Astrocyte of the spinal cord (primary cell): Measurements from ENCODE around the gene HNRNPU.

ENCODE experiments used
- DNase-seq: peaks from one replicate; pipeline ENCODE4 v3.0.0; 2011; ENCODE audit warnings: low read depth, low spot score
- H3K4me3 ChIP-seq: 2 replicates; pipeline ENCODE4 v1.5.1; 2011; ENCODE audit warnings: low read depth, mild to moderate bottlenecking, low read length, moderate library complexity
- in situ Hi-C: cut with HindIII; loops from 2 replicates; pipeline ENCODE4 v1.10.0; 2017; ENCODE audit warnings: low sequenced_read_pairs
- TF ChIP-seq, protein P1 (sequence below): IDR thresholded peaks from 2 replicates; pipeline ENCODE4 v1.5.1; 2012; ENCODE audit warnings: low read depth, mild to moderate bottlenecking, low read length, inconsistent platforms

Gene HNRNPU

DNA sequence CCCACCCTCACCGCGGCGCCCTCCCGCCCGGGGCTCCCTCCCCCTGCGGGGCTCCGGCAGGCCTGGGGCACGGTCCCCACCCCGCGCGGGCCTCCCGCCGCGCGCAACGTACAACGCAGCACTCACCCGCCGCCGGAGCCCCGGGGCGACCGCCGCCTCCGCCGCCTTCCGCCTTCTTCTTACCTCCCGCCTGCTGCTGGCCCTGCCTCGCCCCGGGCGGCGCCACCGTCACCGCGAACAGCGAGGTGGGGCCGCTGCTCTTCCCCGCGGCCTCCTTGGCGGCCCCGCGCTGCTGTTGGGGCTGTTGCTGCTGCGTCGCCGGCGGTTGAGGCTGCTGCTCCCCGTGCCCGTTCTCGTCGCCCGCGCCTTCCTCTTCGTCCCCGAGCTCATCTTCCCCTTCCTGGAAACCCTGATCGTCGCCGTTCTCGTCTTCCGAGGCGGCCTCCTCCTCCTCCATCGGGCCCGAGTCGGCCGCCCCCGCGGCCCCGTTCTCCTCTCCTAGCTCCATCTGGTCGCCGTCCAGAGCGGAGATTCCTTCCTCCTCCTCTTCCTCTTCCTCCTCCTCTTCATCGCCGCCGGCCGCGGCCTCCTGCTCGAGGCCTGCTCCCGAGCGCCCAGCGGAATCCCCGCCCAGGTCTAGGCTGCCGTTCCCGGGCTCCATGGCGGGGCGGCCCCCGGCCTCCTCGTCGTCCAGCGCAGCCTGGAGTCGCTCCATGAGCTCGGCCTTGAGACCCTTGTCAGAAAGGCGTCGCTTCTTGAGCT lies 671 bp downstream of the HNRNPU start:
- TF ChIP-seq, protein P1, sequence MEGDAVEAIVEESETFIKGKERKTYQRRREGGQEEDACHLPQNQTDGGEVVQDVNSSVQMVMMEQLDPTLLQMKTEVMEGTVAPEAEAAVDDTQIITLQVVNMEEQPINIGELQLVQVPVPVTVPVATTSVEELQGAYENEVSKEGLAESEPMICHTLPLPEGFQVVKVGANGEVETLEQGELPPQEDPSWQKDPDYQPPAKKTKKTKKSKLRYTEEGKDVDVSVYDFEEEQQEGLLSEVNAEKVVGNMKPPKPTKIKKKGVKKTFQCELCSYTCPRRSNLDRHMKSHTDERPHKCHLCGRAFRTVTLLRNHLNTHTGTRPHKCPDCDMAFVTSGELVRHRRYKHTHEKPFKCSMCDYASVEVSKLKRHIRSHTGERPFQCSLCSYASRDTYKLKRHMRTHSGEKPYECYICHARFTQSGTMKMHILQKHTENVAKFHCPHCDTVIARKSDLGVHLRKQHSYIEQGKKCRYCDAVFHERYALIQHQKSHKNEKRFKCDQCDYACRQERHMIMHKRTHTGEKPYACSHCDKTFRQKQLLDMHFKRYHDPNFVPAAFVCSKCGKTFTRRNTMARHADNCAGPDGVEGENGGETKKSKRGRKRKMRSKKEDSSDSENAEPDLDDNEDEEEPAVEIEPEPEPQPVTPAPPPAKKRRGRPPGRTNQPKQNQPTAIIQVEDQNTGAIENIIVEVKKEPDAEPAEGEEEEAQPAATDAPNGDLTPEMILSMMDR = no peak
- H3K4me3 ChIP-seq = peak overlapping the region; percentile 84
- in situ Hi-C loops = no loop called here
- no peak for DNase-seq

DNA sequence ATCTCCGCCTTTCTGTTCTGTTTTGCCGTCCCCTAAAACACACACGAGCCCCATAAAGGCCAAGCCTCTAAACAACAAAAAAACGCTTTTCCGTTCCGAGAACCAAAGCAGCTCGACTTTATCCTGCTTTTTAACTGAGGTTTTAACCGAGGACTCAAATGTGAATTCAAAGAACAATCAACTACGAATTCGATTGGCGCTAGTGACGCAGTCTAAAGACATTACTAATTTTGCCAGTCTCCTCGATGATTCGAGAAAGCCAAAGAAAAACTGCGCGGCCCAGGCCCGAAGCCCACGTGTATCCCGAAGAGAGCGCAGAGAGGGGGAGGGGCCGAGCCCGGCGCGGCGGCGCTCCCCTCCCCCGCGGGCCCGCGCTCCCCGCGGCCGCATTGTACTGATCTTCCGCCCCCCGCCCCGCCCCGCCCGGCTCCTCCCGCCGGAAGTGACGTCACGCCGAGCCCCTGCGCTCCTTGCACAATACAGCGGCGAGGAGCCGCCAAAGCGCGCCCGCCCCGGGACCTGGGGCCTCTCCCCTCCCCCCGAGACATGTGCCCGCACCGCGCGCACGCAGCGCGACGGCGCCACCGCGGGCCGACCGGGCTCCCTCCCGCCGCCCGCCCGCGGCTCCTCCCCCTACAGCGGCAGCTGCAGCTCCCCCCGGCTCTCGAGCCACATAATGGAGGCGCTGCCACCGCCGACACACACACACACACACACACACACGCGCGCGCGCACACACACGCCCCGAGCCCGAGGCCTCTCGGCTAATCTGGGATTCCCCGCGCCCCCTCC lies 1.4 kb downstream of the HNRNPU start:
- in situ Hi-C loops = no loop called here

DNA sequence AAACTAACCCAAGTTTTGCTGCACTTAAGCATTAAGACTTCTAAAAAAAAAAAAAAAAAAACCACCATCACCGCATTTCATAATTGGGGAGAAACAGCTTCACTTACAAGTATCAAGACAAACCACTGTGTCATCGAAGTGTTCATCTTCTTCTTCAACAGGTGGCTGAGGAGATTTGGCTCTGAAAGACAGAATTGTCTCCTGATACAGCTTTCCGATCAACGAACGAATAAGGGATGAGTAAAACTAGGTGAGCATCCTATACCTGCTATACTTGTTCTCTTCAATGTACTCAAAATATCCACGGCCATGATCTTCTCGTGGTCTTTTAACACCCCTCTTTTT lies 2.0 kb downstream of the HNRNPU start:
- H3K4me3 ChIP-seq = peak overlapping the region; percentile 84
- in situ Hi-C loops = no loop called here
- TF ChIP-seq, protein P1 = no peak
- DNase-seq = no peak

More for the DNA sequence above, 1.4 kb downstream of the HNRNPU start:
- TF ChIP-seq, protein P1 = no peak
- H3K4me3 ChIP-seq = peak overlapping the region; percentile 84
- peak; percentile 96 for DNase-seq

DNA sequence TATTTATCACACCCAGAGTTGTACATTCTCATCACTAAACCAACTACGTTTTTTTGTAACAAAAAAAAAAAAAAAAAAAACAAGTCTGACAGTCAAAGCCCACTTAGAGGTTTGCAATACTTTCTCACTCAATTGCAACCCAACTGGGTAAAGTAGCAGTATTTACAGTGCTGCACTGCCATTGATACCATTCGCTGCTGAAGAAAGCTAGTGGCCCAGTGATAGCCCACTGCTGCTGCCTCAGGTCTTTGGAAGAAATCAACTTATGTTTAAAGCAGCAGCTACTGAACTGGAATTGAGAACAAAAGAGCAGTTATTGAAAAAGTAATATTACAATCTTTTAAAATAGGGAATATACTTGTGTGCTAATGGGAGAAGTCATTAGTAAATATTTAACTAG lies 2.7 kb downstream of the HNRNPU start:
- DNase-seq = no peak
- TF ChIP-seq, protein P1 = no peak
- H3K4me3 ChIP-seq = peak overlapping the region; percentile 84
- in situ Hi-C loops = no loop called here

DNA sequence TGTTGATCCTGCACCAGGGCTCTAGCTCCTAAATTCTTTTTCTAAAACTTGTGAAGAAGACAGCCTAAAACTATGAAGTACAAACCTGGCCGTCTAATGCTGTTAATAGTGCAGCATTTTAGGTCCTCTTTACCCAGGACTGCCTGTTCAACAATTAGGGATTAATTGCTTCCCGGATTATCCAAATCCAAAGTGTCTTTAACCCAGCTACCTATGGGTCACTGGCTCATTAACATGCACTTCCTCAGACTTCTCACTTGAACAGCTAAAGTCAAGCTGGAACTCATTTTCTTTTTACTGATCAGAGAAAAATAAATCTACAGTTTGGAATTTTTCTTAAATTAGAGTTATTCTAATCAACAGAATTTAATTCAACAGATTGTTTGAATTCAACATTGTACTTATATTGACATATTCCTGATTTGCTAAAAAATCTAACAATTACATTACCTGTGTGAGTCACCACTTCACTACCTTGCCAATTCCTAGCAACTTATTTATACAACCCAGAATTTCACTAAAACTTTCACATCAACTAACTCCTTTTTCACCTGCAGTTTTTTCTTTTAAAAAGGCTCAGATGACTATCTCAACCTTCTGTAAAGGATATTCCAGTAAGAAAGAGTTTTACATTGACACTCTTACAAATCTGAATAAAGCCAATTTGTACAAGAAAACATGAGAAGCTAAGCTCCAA lies 3.3 kb downstream of the HNRNPU start:
- no peak for DNase-seq
- in situ Hi-C loops = no loop called here
- peak overlapping the region; percentile 84 for H3K4me3 ChIP-seq
- TF ChIP-seq, protein P1 = no peak

DNA sequence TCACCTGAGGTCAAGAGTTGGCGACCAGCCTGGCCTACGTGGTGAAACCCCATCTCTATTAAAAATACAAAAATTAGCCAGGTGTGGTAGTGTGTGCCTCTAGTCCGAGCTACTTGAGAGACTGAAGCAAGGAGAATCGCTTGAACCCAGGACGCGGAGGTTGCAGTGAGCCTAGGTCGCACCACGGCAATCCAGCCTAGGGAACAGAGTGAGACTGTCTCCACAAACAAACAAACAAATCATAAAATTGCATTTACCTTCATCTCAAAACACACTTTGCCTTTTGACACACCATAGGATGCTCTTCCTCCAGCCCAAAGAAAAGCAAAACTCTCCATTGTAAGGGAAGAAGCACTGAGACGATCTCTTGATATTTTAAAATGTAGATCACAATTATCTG lies 4.3 kb downstream of the HNRNPU start:
- H3K4me3 ChIP-seq = no peak overlapping the region
- TF ChIP-seq, protein P1 = no peak
- in situ Hi-C loops = no loop called here
- no peak for DNase-seq
